Measurements from ENCODE around the gene UNC119.

DNA sequence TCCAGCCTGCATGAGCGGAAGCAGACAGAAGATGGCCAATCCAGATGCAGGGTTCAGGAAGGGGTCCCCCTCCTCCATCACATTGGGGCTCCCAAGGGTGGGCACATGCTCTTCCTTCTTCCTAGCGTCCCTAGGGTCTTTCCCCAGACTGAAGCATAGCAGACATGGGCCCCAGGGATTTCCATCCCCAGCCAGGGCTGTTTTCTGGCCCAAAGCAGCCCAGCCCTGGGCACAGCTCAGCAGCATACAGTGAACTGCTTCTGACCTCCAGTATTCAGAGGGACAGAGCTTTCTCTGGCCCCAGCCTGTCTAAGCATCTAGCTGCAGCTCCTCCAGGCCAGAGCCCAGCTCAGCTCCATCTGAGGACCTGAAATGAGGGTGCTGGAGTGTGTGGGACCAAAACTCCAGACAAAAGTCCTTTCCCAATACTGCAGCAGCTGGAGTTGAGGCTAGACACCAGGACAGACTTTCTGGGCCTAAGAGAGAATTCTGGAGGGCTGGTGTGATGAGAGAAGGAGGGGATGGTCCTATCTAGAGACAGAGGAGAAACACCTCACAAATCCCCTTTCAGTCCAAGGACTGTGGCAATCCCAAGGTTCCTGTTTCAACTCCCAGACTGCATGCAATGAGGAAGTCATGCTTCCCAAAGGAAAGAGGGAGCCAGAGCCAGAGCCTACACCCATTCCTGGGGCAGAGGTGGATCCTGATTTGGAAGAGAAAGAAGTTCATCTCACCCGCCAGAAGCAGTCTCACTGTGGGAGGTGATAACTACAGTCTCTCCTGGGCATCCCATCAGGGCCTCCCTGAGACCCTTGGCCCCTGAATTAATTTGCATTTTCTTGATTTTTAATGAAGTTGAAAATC lies 50.8 kb downstream of the UNC119 start:
- TF ChIP-seq SRF (IDR thresholded peaks at IDR 0.05; ENCODE audit: low read depth) (no peak), EGR1 (IDR thresholded peaks at IDR 0.05; ENCODE audit: low read depth) (no peak)

Data from HCT116 (cell line).